ENCODE measurements around the gene PRPF19.

The PRPF19 gene

GRCh38 chr11:60937144-60937527, 30.8 kb upstream of the PRPF19 start:
- DNase-seq, result no peak

GRCh38 chr11:60936467-60937143, 30.2 kb upstream of the PRPF19 start:
- DNase-seq, result no peak

- DNase-seq, result no peak
Measured at GRCh38 chr11:60935676-60936442, 29.5 kb upstream of the PRPF19 start.

- no peak for DNase-seq
Measured at GRCh38 chr11:60934790-60935605, 28.6 kb upstream of the PRPF19 start.

- DNase-seq, result no peak
Measured at GRCh38 chr11:60934124-60934789, 27.9 kb upstream of the PRPF19 start.

GRCh38 chr11:60933416-60934123, 27.2 kb upstream of the PRPF19 start:
- no peak for DNase-seq

- no peak for DNase-seq
Measured at GRCh38 chr11:60932605-60933356, 26.4 kb upstream of the PRPF19 start.

GRCh38 chr11:60931917-60932316, 25.5 kb upstream of the PRPF19 start:
- no peak for DNase-seq

- no peak for DNase-seq
Measured at GRCh38 chr11:60930394-60930793, 24.0 kb upstream of the PRPF19 start.

- no peak for DNase-seq
Measured at GRCh38 chr11:60929764-60930163, 23.4 kb upstream of the PRPF19 start.

- DNase-seq, result no peak
Measured at GRCh38 chr11:60928563-60929001, 22.2 kb upstream of the PRPF19 start.

- DNase-seq, result no peak
Measured at GRCh38 chr11:60927600-60927999, 21.2 kb upstream of the PRPF19 start.

- no peak for DNase-seq
Measured at GRCh38 chr11:60927061-60927592, 20.7 kb upstream of the PRPF19 start.

GRCh38 chr11:60926500-60926899, 20.1 kb upstream of the PRPF19 start:
- DNase-seq, result no peak

- DNase-seq, result no peak
Measured at GRCh38 chr11:60925868-60926267, 19.5 kb upstream of the PRPF19 start.

- no peak for DNase-seq
Measured at GRCh38 chr11:60924906-60925853, 18.8 kb upstream of the PRPF19 start.

- peak; percentile 66 for DNase-seq
Measured at GRCh38 chr11:60924110-60924905, 17.9 kb upstream of the PRPF19 start, which contains the start of gene TMEM132A. TMEM132A (plus strand) TSS chr11:60924460; CDS start chr11:60924634, 174 bp downstream.

- no peak for DNase-seq
Measured at GRCh38 chr11:60923800-60924109, 17.4 kb upstream of the PRPF19 start.

GRCh38 chr11:60923326-60923725, 16.9 kb upstream of the PRPF19 start:
- DNase-seq, result no peak
